Stomach (tissue), 9 donors: ENCODE measurements around the gene NDUFAF2. TPM values are rescaled to one million over a fixed set of nuclear protein-coding genes. Genes with fewer than 3 reads are reported as not detected.

Source experiments
- DNase-seq, 2 donors: peaks; one replicate each; pipeline versions ENCODE4 v3.0.0 to v3.0.0-alpha.2; 2013 to 2019
- H3K27ac ChIP-seq, 5 donors: fragments of 200-600 bp in 4 of 5; sonication (generic) in 4 of 5; one replicate each; pipeline ENCODE4 v1.5.1; 2013 to 2019; ENCODE audit warnings: mild to moderate bottlenecking in 1 of 5, moderate library complexity in 1 of 5
- H3K27me3 ChIP-seq, 3 donors: fragments of 200-600 bp; sonication (generic); one replicate each; pipeline ENCODE4 v1.5.1; 2017 to 2019; ENCODE audit warnings: mixed run types in 1 of 3
- H3K36me3 ChIP-seq, 4 donors: fragments of 200-600 bp; sonication (generic); 1 replicate in 3 of 4; 2 replicates in 1 of 4; pipeline ENCODE4 v1.5.1; 2016 to 2019
- H3K4me1 ChIP-seq, 4 donors: fragments of 200-600 bp; sonication (generic); one replicate each; pipeline ENCODE4 v1.5.1; 2016 to 2019
- H3K4me3 ChIP-seq, 4 donors: fragments of 200-600 bp; sonication (generic) in 3 of 4; one replicate each; pipeline ENCODE4 v1.5.1; 2016 to 2019; ENCODE audit warnings: mild to moderate bottlenecking in 1 of 4
- H3K9me3 ChIP-seq, 4 donors: fragments of 200-600 bp; sonication (generic); one replicate each; pipeline ENCODE4 v1.5.1; 2016 to 2019
- EP300 ChIP-seq: sonication (generic); formaldehyde crosslinking; IDR thresholded peaks from one replicate; pipeline ENCODE4 v1.6.1; 2017; ENCODE audit warnings: antibody characterized with exemption
- POLR2A ChIP-seq, 4 donors: fragments of 450-650 bp; IDR thresholded peaks; one replicate each; pipeline ENCODE4 v1.6.1; 2016; ENCODE audit warnings: antibody characterized with exemption in 4 of 4, control low read depth in 2 of 4, mild to moderate bottlenecking in 1 of 4, moderate library complexity in 1 of 4
- POLR2AphosphoS5 ChIP-seq, 3 donors: sonication (generic); formaldehyde crosslinking; IDR thresholded peaks; one replicate each; pipeline ENCODE4 v1.6.1; 2016; ENCODE audit warnings: antibody characterized with exemption in 3 of 3
- WGBS, 5 donors: extraction: QIAGEN DNeasy Blood & Tissue Kit in 3 of 5; methylation state at CpG; one replicate each; pipeline versions ENCODE4 v1.1.5 to v1.1.7; 2013 to 2018; 5-methylcytosine and 5-hydroxymethylcytosine counted together
- intact Hi-C: fragments of 100-400 bp; cut with DNase I; formaldehyde crosslinking; loops from one replicate; pipeline ENCODE4 v1.15.1; 2023; ENCODE audit warnings: low total_unique reads
- polyA plus RNA-seq, 3 donors: library from polyadenylated mRNA; stranded (reverse); fragments of 200-250 nt; gene quantifications; one replicate each; pipeline ENCODE4 v1.2.3, GENCODE V29; 2013
- total RNA-seq, 5 donors: library from RNA; depleted of rRNA; stranded (reverse); fragments of >200 nt; gene quantifications; one replicate each; pipeline versions ENCODE4 v1.1.0 to v1.2.3, GENCODE V29; 2014 to 2016
- TF ChIP-seq, protein P1 (sequence below), 7 experiments: fragments of 450-650 bp in 4 of 7; fragments of 200-600 bp in 3 of 7; sonication (generic) in 3 of 7; IDR thresholded peaks; one replicate each; pipeline ENCODE4 v1.5.1; 2016 to 2019; ENCODE audit warnings: antibody characterized with exemption in 7 of 7, control low read depth in 2 of 7, mild to moderate bottlenecking in 1 of 7
- donor health status: healthy with polysubstance abuse.
- donor health status: Bipolar disorder and iron deficiency.
- donor health status: healthy.

NDUFAF2 gene
- total and polyA plus RNA-seq, 8 donors: 3.5 to 61.9 (median 29.3) TPM

DNA sequence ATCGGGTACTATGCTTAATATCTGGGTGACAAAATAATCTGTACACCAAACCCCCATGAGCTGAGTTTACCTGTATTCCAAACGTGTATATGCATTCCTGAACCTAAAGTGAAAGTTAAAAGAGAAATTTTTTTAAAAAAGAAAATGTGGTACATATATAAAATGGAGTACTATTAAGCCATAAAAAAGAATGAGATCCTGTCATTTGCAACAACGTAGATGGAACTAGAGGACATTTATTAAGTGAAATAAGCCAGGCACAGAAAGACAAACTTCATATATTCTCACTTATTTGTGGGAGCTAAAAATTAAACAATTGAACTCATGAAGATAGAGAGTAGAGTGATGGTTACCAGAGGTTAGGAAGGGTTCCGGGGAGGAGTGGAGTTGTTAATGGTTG is 44.8 kb downstream of the NDUFAF2 start:
- intact Hi-C loops: no loop called here
- H3K4me1 ChIP-seq: no peaks in the 10 kb centered on the region
- H3K9me3 ChIP-seq: peaks cover 0 to 26% (median 11%) of the 10 kb centered on the region in 4 donors
- DNase-seq: no peak
- no peaks in the 10 kb centered on the region for H3K27me3 ChIP-seq
- TF ChIP-seq POLR2AphosphoS5 (IDR thresholded peaks at IDR 0.05) (no peak), POLR2A (IDR thresholded peaks at IDR 0.05) (no peak), EP300 (no peak)
- TF ChIP-seq, protein P1, sequence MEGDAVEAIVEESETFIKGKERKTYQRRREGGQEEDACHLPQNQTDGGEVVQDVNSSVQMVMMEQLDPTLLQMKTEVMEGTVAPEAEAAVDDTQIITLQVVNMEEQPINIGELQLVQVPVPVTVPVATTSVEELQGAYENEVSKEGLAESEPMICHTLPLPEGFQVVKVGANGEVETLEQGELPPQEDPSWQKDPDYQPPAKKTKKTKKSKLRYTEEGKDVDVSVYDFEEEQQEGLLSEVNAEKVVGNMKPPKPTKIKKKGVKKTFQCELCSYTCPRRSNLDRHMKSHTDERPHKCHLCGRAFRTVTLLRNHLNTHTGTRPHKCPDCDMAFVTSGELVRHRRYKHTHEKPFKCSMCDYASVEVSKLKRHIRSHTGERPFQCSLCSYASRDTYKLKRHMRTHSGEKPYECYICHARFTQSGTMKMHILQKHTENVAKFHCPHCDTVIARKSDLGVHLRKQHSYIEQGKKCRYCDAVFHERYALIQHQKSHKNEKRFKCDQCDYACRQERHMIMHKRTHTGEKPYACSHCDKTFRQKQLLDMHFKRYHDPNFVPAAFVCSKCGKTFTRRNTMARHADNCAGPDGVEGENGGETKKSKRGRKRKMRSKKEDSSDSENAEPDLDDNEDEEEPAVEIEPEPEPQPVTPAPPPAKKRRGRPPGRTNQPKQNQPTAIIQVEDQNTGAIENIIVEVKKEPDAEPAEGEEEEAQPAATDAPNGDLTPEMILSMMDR (IDR thresholded peaks at IDR 0.05): no peak
- 77 to 94% (median 91%) methylated on average over 4 of the region's 4 CpGs for WGBS, 5 donors
- no peak overlapping the region for H3K4me3 ChIP-seq
- no peak overlapping the region for H3K27ac ChIP-seq
- H3K36me3 ChIP-seq: peaks cover 0 to 13% (median 6%) of the 10 kb centered on the region in 4 donors

DNA sequence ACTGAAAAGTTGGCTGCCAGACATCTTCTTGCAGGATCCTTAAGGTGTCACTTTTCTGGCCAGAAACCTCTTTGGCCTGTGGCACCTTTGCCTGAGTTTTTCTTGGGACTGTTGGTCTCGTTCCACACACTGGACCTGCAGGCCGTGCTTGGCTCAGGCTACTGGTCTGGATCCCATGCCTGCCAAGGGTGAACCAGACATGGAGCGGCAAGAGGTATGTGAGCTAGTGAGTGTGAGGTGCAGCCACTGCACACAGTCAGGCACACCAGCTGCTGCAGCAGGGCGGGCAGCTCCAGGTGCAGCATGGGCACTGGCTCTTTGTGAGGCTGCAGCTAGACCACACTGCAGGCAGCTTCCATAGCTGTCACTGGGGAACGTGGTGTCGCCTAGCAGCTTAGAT is 47.9 kb downstream of the NDUFAF2 start:
- intact Hi-C loops: no loop called here
- H3K9me3 ChIP-seq: peaks cover 0 to 26% (median 11%) of the 10 kb centered on the region in 4 donors
- peaks cover 0 to 13% (median 6%) of the 10 kb centered on the region in 4 donors for H3K36me3 ChIP-seq
- H3K4me1 ChIP-seq: no peaks in the 10 kb centered on the region
- DNase-seq: no peak
- WGBS, 5 donors: 97 to 100% (median 97%) methylated on average over 3 to 6 of the region's 6 CpGs
- TF ChIP-seq, protein P1 (IDR thresholded peaks at IDR 0.05): no peak
- TF ChIP-seq POLR2AphosphoS5 (IDR thresholded peaks at IDR 0.05): no peak
- TF ChIP-seq POLR2A (IDR thresholded peaks at IDR 0.05): no peak
- no peak for TF ChIP-seq EP300
- H3K4me3 ChIP-seq: no peak overlapping the region
- H3K27ac ChIP-seq: no peak overlapping the region
- no peaks in the 10 kb centered on the region for H3K27me3 ChIP-seq

DNA sequence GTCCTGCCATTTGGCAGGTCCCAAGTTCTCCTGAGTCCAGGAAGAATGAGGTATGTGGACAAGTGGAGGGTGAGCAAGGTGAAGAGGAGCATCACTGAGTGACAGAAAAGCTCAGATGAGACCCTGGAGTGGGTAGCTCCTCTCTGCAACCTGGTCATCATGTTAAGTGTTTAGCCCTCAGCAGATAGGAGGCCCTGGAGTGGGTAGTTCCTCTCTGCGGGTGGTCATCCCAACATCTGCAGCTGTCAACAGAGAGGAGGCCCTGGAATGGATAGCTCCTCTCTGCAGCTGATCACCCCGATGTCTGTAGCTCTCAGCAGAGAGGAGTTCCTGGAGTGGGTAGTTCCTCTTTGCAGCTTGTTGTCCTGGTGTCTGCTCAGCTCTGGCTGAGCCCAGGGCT is 48.4 kb downstream of the NDUFAF2 start:
- WGBS, 5 donors: 88 to 100% (median 97%) methylated on average over 1 to 2 of the region's 2 CpGs
- Histone ChIP-seq H3K27me3 (no peaks in the 10 kb centered on the region), H3K4me3 (no peak overlapping the region), H3K4me1 (no peaks in the 10 kb centered on the region), H3K36me3 (peaks cover 0 to 13% (median 6%) of the 10 kb centered on the region in 4 donors), H3K27ac (no peak overlapping the region), H3K9me3 (peaks cover 0 to 26% (median 11%) of the 10 kb centered on the region in 4 donors)
- intact Hi-C loops: no loop called here
- no peak for DNase-seq
- TF ChIP-seq, protein P1 (IDR thresholded peaks at IDR 0.05): no peak
- TF ChIP-seq EP300: no peak
- no peak for TF ChIP-seq POLR2AphosphoS5 (IDR thresholded peaks at IDR 0.05)

DNA sequence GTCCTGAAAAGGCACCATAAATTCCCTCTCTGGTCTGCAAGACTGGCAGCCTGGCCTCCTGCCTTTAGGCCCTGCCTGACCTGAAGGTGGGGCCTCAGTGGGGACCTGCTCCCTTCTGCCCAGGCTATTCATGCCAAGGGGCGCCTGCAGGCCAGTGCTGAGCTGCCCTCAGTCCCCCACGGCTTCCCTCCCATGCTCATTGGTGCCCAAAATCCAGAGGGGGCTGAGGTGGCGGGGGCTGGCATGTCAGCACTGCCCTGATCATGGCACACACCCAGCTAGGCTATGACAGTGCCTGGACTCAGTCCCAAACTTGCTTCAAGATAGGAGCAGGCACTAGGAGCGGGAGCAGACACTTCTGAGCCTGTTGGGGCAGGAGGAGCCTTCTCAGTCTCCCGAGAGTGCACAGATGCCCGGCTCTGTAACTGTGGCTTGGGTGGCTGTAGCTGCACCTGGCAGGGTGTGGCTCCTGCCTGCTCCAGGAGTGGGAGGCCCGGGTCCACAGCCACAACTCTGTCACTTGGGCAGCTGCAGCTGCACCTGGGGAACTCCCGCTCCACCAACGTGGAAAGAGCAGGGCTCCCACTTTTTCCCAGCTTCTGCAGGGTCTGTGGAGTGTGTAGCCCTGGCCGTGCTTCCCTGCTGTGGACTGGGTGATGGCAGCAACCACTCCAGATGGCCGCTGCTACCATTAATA is 49.0 kb downstream of the NDUFAF2 start:
- no peak for TF ChIP-seq POLR2A (IDR thresholded peaks at IDR 0.05)
- no peak for TF ChIP-seq POLR2AphosphoS5 (IDR thresholded peaks at IDR 0.05)
- TF ChIP-seq EP300: no peak
- TF ChIP-seq, protein P1 (IDR thresholded peaks at IDR 0.05): no peak
- intact Hi-C loops: no loop called here
- Histone ChIP-seq H3K27me3 (no peaks in the 10 kb centered on the region), H3K36me3 (peaks cover 0 to 13% (median 6%) of the 10 kb centered on the region in 4 donors), H3K9me3 (peaks cover 0 to 26% (median 11%) of the 10 kb centered on the region in 4 donors), H3K4me1 (no peaks in the 10 kb centered on the region), H3K4me3 (no peak overlapping the region), H3K27ac (no peak overlapping the region)
- 85 to 94% (median 88%) methylated on average over 5 to 11 of the region's 11 CpGs for WGBS, 5 donors
- DNase-seq: no peak
